Epithelial cell of prostate (primary cell): Measurements from ENCODE around the gene KCNAB1.
"Not testable (repeated sequence)": the region's sequence is repeated elsewhere in the genome, so short reads cannot be mapped to it uniquely, and the experiment has no call there.

ENCODE experiments used
- DNase-seq: peaks from one replicate; pipeline ENCODE4 v3.0.0-alpha.2; 2011; ENCODE audit warnings: low read depth, low spot score
- H3K27ac ChIP-seq: fragments of 450-650 bp; 2 replicates; pipeline ENCODE4 v1.5.1; 2017; ENCODE audit warnings: mild to moderate bottlenecking

KCNAB1 gene

DNA sequence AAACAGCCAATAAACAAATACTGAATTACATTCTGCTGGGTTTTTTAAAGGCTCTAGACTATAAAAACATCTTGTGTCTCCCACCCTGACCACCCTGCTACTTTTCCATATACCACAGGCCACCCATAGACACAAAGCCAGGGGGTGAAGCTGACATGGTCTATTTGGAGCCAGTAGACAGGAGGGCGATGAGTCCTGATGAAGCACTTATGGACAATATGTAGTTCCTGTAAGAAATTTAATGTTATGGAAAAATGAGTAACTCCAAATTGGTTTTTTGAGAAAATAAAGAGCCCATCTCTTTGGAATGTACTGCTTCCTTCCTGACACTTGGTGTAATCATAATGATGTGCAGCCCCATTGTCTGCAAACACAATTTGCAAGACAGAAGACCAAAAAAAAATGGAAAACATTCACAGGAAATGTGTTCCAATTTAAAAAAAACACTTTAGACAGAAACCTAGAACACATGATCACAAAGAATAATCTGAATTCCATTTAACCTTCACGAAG lies 422.7 kb downstream of the KCNAB1 start:
- H3K27ac ChIP-seq, result no peak overlapping the region
- DNase-seq, result no peak

DNA sequence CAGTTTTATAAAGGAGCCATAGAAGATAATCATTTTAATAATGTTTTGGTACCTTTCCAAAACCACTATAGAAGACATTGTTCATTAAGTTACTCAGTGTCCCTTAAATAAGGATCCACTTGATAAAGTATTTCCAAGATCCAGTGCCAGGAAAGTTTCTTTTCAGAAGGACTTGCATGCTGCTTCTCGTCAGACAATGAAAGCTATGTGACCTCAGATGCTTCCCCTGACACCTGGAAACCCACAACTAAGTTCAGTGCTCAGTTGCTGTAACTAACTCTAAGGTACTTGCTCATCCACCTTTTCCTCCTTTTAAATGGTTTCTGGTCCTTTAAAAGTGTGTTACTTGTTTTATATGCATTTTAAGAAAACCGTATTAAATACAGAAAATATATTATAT lies 427.3 kb downstream of the KCNAB1 start:
- DNase-seq, result peak; percentile 22
- H3K27ac ChIP-seq, result peak overlapping the region; percentile 92

DNA sequence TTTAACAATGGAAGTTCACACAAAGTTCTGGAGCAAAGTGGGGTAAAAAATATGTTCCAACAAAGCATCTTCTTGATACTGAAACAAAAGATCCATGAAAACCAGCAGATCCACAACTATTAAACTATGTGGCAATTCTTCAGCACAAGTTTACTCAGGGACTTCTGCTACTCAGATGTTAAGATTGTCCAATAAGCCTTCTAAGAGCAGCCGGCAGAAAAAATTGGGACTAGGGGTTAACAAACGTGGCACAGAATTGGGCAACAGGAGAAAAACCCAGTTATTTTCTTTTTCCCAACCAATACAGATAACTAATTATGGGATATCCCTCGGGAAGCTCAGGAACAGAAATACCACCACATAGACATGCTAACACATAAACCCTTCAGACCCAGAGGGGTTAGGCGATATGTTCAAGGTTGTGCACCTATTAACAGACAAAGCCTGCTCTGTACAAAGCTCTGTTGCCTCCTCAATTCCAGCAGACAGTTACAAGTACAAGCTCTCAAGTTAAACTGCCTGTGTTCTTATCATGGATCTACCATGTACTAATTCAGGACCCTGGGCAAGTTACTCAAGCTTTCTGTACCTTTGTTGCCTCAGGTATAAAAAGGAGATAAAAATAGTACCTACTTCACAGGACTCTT lies 427.8 kb downstream of the KCNAB1 start:
- DNase-seq, result no peak
- H3K27ac ChIP-seq, result peak overlapping the region; percentile 92

DNA sequence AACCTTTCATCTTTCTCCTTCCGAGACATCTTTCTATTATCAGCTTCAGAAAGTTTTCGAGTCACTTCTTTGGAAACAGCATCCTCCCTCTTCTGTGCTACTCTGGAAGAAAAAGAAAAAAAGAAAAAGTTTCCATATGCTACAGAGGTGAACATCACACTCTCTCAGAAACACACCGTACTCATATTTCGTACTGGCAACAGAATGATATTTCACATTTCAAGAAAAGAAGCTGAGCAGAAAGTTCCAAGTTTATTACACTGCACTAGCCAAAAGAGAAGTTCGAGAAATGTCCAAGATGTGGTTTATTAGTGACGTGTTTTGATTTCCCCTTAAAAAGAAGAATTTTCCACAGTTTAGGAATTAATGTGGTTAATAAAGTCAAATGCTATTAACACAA lies 428.5 kb downstream of the KCNAB1 start:
- peak overlapping the region; percentile 92 for H3K27ac ChIP-seq
- no peak for DNase-seq

DNA sequence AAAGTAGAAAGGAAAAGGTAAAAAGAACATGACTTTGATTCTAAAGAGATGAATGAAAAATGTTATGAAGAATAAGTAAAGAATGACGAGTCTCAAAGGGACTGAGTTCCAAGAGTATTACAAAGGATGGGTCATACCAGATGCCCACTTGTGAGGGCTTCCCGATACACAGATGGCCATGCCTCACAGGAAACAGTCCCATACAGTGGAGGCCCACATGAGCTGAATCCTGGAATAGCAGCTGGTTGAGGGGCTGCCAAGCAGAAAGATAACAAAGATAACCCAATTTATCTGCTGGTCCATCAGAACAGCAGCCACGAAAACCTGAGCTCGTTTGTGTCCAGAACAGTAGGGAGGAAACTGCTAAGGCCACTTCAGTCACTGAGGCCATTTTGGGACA lies 430.9 kb downstream of the KCNAB1 start:
- H3K27ac ChIP-seq, result peak overlapping the region; percentile 92
- no peak for DNase-seq

DNA sequence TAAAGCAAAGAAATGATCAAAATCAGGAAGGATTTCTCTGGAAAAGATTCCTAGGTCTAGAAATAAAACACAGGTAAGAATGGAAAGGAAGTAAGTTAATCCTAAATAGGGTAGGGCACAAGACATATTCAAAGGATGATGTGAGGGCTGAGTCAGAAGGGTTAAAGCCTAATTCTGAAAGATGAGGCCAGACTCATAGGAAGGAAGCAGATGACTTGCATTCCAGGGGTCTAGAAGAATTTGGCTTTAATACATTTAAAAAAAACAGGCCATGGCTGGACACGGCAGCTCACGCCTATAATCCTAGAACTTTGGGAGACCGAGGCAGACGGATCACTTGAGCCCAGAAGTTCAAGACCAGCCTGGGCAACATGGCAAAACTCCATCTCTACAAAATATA lies 431.4 kb downstream of the KCNAB1 start:
- DNase-seq, result peak; percentile 27
- H3K27ac ChIP-seq, result peak overlapping the region; percentile 92

DNA sequence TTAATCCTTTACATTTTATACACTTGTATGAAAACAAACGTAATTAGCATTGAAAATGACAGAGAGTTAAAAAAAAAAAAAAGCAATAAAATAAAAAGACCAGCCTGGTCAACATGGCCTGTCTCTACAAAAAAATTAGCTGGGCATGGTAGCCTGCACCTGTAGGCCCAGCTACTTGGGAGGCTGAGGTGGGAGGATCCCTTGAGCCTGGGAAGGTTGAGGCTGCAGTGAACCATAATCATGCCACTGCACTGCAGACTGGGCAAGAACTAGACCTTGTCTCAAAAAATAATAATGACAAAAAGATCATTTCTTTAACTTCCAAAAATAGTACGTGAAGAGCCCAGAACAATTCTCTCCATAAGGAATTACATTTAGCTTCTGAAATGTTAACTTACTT lies 432.6 kb downstream of the KCNAB1 start:
- DNase-seq, result no peak
- peak overlapping the region; percentile 92 for H3K27ac ChIP-seq

DNA sequence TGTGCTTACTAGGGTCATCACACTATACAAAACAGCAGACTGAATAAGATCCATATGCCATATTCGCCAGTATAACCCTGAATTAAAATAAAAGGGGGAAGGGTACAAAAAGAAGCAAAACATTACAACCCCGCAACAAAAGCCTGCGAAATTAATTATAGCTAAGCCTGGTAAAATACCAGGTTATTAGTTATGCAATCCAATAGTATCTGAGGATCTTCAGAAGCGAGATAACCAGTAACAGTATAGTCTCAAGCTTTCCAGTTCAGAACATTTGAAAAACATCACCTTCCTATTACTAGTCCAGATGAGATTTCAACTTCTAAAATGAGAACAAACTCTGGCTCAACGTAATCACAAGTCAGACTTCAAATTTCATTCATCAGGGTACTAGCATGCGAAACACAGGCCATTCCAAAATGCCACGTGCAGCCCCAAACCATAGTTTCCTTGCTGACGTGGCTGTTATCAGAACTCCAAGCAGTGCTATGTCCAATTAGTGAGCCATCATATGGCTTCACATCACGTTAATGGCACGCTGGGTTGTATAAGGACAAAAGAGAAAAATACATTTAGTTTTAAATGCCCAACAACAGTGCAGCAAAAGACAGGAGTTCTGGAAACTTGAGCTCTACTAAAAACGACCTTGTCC lies 433.5 kb downstream of the KCNAB1 start:
- DNase-seq, result no peak
- peak overlapping the region; percentile 92 for H3K27ac ChIP-seq

DNA sequence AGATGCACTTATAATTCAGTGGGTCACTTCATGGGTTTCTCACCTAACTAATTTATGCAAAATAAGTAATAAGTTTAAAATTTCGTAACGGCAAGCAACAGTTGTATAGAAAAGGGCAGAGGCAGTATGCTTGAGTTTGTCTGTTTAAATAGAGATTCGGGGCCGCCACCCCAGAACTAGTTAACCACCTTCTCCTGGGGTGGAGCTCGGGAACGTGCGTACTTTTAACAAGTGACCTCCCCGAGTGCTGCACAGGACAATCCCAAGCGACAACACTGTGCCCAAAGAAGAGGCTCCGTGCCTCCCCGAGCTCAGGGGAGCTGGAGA lies 434.1 kb downstream of the KCNAB1 start:
- DNase-seq, result no peak
- H3K27ac ChIP-seq, result peak overlapping the region; percentile 92

DNA sequence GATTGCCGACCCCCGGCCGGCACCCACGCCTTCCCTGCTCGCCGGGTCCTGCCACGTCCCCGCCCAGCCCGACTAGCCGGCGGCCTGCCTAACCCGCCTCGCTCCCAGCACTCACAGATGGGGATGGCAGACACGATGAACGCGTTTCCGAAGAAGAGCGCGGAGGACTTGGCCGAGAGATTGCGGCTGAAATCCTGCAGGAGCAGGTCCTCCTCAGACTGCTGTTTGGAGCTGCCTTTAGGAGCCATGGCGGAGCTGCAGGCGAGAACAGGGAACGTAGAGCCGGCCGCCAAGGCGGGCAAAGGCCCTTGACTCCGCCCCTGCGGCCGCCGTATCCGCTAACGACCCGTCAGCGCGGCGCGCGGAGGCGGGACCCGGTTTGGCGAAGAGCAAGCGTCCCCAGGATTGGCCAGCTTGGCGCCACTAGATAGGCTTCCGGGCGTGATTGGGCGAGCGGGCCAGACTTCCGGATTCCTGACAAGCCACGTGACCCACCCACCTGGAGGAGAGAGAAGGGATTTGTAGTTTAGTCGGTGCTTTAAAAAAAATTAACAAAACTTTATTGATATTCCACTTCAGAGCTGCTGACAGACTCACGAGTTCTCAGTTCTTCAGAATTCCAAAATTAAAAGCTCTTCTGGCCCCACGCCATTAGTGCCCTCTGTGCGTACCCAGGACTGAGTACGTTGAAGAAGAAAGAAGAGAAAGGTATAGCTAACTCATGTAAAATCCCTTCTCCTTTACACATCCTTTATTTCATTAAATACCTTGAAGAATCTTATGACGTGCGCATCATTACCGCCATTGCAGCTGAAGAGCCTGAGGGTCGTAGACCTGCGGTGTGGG lies 434.7 kb downstream of the KCNAB1 start, which contains the start of gene SSR3:
Gene SSR3 (minus strand): TSS at position 276 of the 846 bp plus-strand sequence. CDS start 28 bp downstream, at position 248.
- DNase-seq, result peak; percentile 98
- H3K27ac ChIP-seq, result peak within 1 kb of the TSS; percentile 92

DNA sequence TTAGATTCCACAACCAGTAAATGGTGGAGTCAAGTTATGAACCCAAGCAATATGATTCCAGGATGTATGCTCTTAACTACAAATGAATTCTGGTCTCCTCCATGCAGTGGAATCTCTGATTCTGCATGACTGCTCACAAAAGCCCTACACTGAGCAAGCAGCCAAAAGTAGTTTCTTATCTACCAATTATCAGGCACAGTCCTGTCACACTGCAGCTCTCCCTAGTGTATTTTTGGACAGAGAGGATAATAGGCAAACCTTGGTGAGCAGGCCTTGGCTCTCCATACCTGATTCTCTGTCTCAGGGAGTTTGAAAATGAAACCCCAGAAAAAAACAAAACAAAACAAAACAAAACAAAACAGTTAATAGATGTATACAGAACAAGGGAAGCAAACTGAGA lies 438.0 kb downstream of the KCNAB1 start:
- DNase-seq, result no peak

DNA sequence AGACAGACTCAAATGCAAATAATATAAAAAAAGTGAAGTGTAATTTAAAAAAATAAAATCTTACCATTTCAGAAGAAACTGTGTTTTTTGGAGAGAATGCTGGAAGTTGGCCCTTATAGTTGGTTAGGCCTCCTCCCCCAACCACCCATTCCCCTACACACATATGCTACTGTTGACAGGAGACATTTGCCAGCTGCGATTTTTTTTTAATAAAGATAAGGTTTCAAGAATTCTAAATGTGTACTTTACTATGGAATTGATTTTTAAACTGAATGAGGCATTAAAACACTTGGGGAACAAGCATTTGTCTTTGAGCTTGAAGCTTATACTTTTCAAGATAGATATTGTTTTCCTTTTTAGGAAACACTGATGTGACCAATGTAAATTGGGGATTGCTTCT lies 438.9 kb downstream of the KCNAB1 start:
- no peak overlapping the region for H3K27ac ChIP-seq
- DNase-seq, result no peak

More for the DNA sequence above, 438.0 kb downstream of the KCNAB1 start:
- H3K27ac ChIP-seq, result no peak overlapping the region

DNA sequence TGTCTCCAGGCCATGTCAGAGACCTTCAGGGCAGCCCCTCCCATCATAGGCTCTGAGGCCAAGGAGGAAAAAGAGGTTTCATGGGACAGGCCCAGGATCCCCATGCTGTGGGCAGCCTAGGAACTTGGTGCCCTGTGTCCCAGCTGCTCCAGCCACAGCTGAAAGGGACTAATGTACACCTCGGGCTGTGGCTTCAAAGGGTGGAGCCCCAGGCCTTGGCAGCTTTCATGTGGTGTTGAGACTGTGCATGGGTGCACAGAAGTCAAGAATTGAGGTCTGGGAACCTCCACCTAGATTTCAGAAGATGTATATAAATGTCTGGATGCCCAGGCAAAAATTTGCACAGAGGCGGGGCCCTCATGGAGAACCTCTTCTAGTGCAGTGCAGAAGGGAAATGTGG lies 441.2 kb downstream of the KCNAB1 start:
- no peak overlapping the region for H3K27ac ChIP-seq
- DNase-seq, result no peak

DNA sequence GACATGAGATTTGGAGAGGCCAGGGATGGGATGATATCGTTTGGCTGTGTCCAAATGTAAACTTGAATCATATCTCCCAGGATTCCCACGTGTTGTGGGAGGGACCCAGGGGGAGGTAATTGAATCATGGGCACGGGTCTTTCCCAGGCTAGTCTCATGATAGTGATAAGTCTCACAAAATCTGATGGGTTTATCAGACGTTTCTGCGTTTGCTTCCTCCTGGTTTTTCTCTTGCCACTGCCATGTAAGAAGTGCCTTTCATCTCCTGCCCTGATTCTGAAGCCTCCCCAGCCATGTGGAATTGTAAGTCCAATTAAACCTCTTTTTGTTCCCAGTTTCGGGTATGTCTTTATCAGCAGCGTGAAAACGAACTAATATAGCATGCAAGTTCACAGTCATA lies 442.1 kb downstream of the KCNAB1 start:
- DNase-seq, H3K27ac ChIP-seq: not testable (repeated sequence)

DNA sequence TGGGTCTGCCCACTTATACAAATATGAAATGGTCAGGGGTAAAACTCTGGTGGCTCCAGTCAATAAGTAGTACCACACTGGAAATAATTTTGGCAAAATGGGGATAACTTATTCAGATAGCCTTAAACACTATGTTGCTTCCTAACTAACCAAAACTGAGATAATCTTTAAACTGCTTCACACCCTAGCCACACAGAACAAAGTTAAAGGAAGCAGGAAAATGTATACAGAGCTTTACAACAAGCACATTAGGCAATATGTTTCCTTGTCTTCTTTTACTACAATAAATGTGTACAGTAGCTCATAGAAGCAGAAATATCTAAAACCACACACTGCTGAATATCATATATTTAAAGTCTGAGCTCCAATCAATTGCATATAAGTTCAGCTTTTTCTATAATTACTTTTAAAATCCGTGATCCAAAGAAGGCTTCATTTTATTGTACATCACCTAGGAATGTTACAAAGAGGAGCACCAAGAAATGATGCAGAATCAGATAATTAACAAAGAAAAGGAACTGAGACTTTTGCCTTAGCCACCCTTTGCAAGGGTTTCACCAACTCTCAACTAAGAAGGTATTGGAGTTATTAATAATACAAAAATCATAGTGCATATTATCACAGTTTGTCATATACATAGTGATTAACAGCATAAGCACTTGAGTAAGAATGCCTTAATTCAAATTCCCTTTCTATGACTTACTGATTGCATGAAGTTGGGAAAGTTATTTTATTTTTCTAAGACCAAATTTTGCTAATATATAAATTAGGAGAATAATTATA lies 443.7 kb downstream of the KCNAB1 start:
- no peak overlapping the region for H3K27ac ChIP-seq
- DNase-seq, result no peak

DNA sequence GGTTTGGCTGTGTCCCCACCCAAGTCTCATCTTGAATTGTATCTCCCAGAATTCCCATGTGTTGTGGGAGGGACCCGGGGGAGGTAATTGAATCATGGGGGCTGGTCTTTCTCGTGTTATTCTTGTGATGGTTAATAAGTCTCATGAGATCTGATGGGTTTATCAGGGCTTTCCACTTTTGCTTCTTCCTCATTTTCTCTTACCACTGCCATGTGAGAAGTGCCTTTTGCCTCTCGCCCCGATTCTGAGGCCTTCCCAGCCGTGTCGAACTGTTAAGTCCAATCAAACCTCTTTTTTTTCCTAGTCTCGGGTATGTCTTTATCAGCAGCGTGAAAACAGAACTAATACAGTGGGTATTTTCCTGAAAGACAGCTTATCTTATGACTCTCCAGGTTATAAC lies 448.6 kb downstream of the KCNAB1 start:
- not testable (repeated sequence) for H3K27ac ChIP-seq, DNase-seq

DNA sequence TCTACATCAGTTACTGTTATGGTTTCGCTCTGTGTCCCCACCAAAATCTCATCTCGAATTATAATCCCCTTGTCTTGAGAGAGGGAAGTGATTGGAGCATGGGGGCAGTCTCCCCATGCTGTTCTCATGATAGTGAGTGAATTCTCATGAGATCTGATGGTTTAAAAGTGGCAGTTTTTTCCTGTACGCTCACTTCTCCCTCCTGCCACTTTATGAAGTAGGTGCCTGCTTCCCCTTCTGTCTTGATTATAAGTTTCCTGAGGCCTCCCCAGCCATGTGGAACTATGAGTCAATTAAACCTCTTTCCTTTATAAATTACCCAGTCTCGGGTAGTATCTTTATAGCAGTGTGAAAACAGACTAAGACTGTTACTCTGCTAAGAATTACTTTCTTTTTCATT lies 449.5 kb downstream of the KCNAB1 start:
- not testable (repeated sequence) for H3K27ac ChIP-seq, DNase-seq

DNA sequence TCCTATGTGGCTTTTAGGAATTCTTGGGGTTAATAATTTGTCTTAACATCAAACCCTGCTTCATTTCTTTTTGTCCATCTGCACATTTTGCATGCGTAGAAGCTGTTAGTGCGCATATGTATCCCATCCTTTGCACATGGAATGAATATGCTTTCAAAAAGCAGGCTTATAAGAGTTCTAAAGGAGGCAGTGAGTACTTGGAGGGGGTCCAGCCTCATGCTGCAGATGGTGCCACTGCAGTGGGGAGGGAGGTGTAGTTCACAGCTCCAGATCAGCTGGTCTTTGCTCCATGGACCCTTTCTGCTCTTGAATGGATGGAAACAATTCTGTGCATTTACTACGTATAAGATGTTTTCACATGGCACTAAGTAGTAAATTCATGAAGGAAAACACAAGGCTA lies 455.3 kb downstream of the KCNAB1 start:
- no peak overlapping the region for H3K27ac ChIP-seq
- DNase-seq, result no peak

DNA sequence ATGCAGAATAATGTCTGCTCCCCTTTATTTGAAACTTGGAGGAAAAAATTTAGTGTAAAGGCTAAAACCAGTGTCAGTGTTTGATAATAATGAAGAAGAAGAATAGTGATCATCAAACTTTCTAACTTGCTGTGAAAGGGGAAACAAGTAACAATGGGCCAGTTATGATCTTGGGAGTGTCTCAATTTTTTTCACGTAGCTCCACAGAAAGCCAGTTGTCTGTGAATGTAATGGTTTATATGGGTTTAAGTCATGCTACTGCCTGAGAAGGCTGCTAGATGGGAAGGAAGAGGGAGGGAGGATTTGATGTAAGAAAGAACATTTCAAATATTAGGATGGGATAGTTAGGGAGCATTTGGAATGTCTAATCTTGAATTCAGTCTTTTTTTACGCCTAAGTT lies 455.7 kb downstream of the KCNAB1 start:
- no peak overlapping the region for H3K27ac ChIP-seq
- no peak for DNase-seq

DNA sequence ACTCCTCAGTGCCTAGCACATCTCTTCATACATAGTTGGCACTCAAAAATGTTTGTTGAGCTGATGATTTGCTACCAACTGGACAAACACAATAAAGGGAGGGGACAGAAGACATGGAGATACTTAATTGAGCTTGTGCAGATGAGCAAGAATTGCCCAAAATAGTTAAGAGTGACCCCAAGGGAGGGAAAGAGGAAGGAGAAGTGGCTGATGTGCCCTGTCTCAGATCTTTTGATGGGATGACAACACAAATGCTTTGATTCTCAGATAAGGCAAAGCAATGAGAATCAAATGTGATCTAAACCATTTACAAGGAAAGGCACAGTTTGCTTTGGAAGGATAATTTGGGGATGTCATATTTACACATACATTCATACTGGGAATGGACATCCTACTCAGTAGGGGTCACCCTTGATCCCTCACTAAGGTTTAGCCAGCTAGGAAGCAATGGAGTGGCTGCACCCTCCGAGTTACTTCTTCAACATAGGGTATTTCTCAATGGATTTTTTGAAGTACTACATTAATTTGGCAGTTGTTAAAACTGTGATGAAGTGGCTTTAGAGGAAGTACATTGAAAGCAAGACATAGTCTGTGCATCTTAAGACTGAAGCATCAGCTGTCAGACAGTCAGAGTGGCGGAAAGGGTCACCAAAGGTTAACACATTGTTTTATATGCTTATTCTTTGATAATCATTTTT lies 456.4 kb downstream of the KCNAB1 start:
- no peak for DNase-seq
- H3K27ac ChIP-seq, result no peak overlapping the region
